Subcutaneous abdominal adipose tissue (tissue), 5 donors: ENCODE results near the gene ZNF69.
A peak's percentile ranks its signal among the peaks of the same experiment; 100 is the strongest.
"Not testable (repeated sequence)": the region's sequence is repeated elsewhere in the genome, so short reads cannot be mapped to it uniquely, and the experiment has no call there.

Experiments used
- H3K27ac ChIP-seq: one replicate; pipeline ENCODE4 v1.7.0; 2013; ENCODE audit warnings: low read depth, mild to moderate bottlenecking, inconsistent platforms, low read length, moderate library complexity
- H3K27me3 ChIP-seq, 5 donors: one replicate each; pipeline ENCODE4 v1.7.0; 2013; ENCODE audit warnings: low read length in 5 of 5, inconsistent platforms in 1 of 5; ENCODE audit not compliant: control insufficient read depth in 5 of 5, insufficient read depth in 4 of 5
- H3K36me3 ChIP-seq, 5 donors: one replicate each; pipeline ENCODE4 v1.7.0; 2013; ENCODE audit warnings: low read length in 5 of 5; ENCODE audit not compliant: control insufficient read depth in 5 of 5, insufficient read depth in 5 of 5
- H3K4me1 ChIP-seq, 5 donors: one replicate each; pipeline ENCODE4 v1.7.0; 2013; ENCODE audit warnings: low read length in 5 of 5, mild to moderate bottlenecking in 3 of 5, moderate library complexity in 1 of 5; ENCODE audit not compliant: control insufficient read depth in 5 of 5, insufficient read depth in 5 of 5
- H3K4me3 ChIP-seq, 5 donors: one replicate each; pipeline ENCODE4 v1.7.0; 2013; ENCODE audit warnings: low read length in 5 of 5, low read depth in 1 of 5
- H3K9ac ChIP-seq, 5 donors: one replicate each; pipeline ENCODE4 v1.7.0; 2013; ENCODE audit warnings: low read length in 5 of 5, mild to moderate bottlenecking in 4 of 5, moderate library complexity in 3 of 5
- H3K9me3 ChIP-seq, 5 donors: one replicate each; pipeline ENCODE4 v1.7.0; 2013; ENCODE audit warnings: low read length in 5 of 5; ENCODE audit not compliant: control insufficient read depth in 5 of 5
- donor health status: healthy.
- donor health status: healthy.
- donor health status: healthy.
- donor health status: healthy.
- donor health status: healthy.

Gene ZNF69

DNA sequence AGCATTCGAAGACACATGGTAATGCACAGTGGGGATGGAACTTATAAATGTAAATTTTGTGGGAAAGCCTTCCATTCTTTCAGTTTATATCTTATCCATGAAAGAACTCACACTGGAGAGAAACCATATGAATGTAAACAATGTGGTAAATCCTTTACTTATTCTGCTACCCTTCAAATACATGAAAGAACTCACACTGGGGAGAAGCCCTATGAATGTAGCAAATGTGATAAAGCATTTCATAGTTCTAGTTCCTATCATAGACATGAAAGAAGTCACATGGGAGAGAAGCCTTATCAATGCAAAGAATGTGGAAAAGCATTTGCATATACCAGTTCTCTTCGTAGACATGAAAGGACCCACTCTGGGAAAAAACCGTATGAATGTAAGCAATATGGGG lies 61.1 kb downstream of the ZNF69 start:
- Histone ChIP-seq H3K9me3 (peaks cover 85 to 98% (median 88%) of the 10 kb centered on the region in 5 donors), H3K36me3 (peaks cover 37 to 63% (median 46%) of the 10 kb centered on the region in 5 donors), H3K9ac (no peak overlapping the region), H3K27me3 (no peaks in the 10 kb centered on the region), H3K4me1 (peaks cover 0 to 6% (median 0%) of the 10 kb centered on the region in 5 donors), H3K27ac (no peak overlapping the region), H3K4me3 (peak overlapping the region; percentile 48 to 65 (median 58))

DNA sequence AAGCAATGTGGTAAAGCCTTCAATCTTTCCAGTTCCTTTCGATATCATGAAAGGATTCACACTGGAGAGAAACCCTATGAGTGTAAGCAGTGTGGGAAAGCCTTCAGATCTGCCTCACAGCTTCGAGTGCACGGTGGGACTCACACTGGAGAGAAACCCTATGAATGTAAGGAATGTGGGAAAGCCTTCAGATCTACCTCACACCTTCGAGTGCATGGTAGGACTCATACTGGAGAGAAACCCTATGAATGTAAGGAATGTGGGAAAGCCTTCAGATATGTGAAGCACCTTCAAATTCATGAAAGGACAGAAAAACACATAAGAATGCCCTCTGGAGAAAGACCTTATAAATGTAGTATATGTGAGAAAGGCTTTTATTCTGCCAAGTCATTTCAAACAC lies 61.6 kb downstream of the ZNF69 start:
- peaks cover 37 to 59% (median 44%) of the 10 kb centered on the region in 5 donors for H3K36me3 ChIP-seq
- peak overlapping the region; percentile 48 to 65 (median 58) for H3K4me3 ChIP-seq
- peaks cover 0 to 6% (median 0%) of the 10 kb centered on the region in 5 donors for H3K4me1 ChIP-seq
- no peaks in the 10 kb centered on the region for H3K27me3 ChIP-seq
- no peak overlapping the region for H3K27ac ChIP-seq
- H3K9ac ChIP-seq, result no peak overlapping the region
- H3K9me3 ChIP-seq, result peaks cover 83 to 98% (median 87%) of the 10 kb centered on the region in 5 donors

DNA sequence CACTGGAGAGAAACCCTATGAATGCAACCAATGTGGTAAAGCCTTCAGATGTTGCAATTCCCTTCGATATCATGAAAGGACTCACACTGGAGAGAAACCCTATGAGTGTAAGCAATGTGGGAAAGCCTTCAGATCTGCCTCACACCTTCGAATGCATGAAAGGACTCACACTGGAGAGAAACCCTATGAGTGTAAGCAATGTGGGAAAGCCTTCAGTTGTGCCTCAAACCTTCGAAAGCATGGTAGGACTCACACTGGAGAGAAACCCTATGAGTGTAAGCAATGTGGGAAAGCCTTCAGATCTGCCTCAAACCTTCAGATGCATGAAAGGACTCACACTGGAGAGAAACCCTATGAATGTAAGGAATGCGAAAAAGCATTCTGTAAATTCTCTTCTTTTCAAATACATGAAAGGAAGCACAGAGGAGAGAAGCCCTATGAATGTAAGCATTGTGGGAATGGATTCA lies 62.1 kb downstream of the ZNF69 start:
- peaks cover 35 to 54% (median 41%) of the 10 kb centered on the region in 5 donors for H3K36me3 ChIP-seq
- H3K4me1 ChIP-seq, H3K27ac ChIP-seq, H3K9ac ChIP-seq, H3K27me3 ChIP-seq: not testable (repeated sequence)
- H3K4me3 ChIP-seq, result peak overlapping the region; percentile 48 to 65 (median 58)
- peaks cover 80 to 98% (median 87%) of the 10 kb centered on the region in 5 donors for H3K9me3 ChIP-seq

DNA sequence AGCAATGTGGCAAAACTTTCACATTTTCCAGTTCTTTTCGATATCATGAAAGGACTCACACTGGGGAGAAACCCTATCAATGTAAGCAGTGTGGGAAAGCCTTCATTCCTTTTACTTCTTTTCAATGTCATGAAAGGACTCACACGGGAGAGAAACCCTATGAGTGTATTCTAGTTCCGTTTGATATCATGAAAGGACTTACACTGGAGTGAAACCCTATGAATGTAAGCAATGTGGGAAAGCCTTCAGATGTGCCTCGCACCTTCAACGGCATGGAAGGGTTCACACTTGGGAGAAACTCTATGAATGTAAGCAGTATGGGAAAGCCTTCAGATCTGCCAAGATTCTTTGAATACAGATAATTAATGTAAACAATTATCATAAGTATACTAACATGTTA lies 62.7 kb downstream of the ZNF69 start:
- Histone ChIP-seq H3K4me3 (peak overlapping the region; percentile 48 to 65 (median 58)), H3K27me3 (no peaks in the 10 kb centered on the region), H3K9me3 (peaks cover 73 to 93% (median 85%) of the 10 kb centered on the region in 5 donors), H3K27ac (no peak overlapping the region), H3K36me3 (peaks cover 35 to 49% (median 38%) of the 10 kb centered on the region in 5 donors), H3K4me1 (peaks cover 0 to 6% (median 0%) of the 10 kb centered on the region in 5 donors), H3K9ac (no peak overlapping the region)
